ENCODE measurements around the gene DST.
A peak's percentile ranks its signal among the peaks of the same experiment; 100 is the strongest.

Gene DST

DNA sequence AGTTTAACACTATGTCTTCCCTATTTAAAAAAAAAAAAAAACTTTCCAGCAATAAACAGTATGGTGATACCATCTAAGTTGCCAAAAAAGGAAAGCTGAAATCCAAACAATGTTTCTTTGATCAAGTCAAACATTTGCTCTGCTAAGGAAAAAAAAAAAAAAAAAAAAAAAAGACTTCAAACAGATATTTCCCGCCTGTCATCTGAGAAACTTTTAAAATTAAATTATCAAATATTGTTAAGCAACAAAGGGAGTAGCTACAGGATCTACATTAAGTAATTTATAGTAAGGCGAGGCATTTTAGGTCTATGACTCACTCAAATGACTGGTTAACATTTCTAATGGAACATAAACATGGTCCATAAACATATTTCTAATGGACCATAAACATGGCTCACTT lies 121.2 kb downstream of the DST start:
- peak; percentile 5 for DNase-seq (ENCODE audit: low spot score)
- ChIA-PET CTCF (interaction anchor here (0.7 to 0.8 kb wide), 2 partner anchors 29 to 163 kb away, joined by 3 to 4 read pairs; no protein-coding TSS in a partner anchor), POLR2A (ENCODE audit: low non-redundant PET) (no interaction called here)
- TF ChIP-seq, protein P1, sequence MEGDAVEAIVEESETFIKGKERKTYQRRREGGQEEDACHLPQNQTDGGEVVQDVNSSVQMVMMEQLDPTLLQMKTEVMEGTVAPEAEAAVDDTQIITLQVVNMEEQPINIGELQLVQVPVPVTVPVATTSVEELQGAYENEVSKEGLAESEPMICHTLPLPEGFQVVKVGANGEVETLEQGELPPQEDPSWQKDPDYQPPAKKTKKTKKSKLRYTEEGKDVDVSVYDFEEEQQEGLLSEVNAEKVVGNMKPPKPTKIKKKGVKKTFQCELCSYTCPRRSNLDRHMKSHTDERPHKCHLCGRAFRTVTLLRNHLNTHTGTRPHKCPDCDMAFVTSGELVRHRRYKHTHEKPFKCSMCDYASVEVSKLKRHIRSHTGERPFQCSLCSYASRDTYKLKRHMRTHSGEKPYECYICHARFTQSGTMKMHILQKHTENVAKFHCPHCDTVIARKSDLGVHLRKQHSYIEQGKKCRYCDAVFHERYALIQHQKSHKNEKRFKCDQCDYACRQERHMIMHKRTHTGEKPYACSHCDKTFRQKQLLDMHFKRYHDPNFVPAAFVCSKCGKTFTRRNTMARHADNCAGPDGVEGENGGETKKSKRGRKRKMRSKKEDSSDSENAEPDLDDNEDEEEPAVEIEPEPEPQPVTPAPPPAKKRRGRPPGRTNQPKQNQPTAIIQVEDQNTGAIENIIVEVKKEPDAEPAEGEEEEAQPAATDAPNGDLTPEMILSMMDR (conservative IDR thresholded peaks at IDR 0.05; ENCODE audit: low read depth) = no peak
- H3K27ac ChIP-seq = no peak overlapping the region

DNA sequence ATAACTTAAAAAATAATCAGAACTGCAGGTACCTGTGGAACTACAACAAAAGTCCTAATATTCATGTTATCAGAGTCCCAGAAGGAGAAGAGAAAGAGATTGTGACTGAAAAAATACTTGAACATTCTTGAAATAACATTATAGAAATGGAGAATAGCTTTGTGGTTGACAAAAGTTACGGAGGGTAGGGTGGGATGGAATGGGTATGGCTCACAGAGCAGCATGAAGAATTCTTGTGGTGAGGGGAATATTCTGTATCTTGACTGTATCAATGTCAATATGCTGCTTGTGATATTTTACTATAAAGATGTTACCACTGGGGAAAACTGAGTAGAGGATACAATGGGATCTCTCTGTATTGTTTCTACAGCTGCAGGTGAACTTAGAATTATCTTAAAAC lies 122.5 kb downstream of the DST start:
- CTCF ChIA-PET = interaction anchor here (0.8 kb wide), 1 partner anchor 21 kb away, joined by 4 read pairs; no protein-coding TSS in a partner anchor

DNA sequence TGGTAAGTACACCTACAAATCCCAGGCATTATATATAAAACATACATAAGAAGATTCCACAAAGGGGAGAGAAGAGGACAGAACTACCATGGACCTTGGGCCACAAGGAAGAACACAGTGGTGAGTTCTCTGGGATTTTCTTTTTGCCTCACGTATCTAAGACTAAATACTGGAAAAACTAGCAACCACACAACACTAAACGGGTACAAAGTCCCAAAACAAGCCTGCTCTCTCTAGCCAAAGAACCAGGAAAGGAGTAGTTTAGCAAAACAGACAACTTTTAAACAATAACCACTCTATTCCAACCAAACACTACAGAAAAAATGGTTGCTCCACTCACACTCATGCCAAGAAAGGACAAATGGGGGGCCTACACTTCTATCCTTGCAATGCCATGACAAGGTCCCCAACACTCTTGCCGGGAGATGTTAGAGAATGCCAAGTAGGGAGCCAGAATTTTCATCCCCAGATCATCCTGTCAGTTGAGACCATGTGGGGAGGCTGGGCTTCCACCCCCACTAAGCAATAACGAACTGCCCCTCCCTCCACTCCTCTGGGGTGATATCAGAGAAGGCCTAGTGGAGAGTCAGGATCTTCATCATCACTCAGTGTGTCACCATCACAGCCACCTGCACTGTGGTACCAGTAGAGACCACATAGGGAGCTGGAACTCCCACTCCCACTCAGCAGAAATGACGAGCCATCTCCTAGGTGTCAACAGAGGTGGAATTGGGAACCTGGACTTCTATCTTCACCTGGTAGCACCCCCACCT lies 123.5 kb downstream of the DST start:
- POLR2A ChIA-PET (ENCODE audit: low non-redundant PET) = no interaction called here
- TF ChIP-seq, protein P1 (conservative IDR thresholded peaks at IDR 0.05; ENCODE audit: low read depth) = no peak
- no peak for DNase-seq (ENCODE audit: low spot score)
- CTCF ChIA-PET = interaction anchor here (0.8 kb wide), 1 partner anchor 22 kb away, joined by 4 read pairs; no protein-coding TSS in a partner anchor
- H3K27ac ChIP-seq = no peak overlapping the region

More for the DNA sequence above, 122.5 kb downstream of the DST start:
- H3K27ac ChIP-seq = no peak overlapping the region
- no peak for DNase-seq (ENCODE audit: low spot score)
- TF ChIP-seq, protein P1 (conservative IDR thresholded peaks at IDR 0.05; ENCODE audit: low read depth) = no peak
- POLR2A ChIA-PET (ENCODE audit: low non-redundant PET) = no interaction called here

DNA sequence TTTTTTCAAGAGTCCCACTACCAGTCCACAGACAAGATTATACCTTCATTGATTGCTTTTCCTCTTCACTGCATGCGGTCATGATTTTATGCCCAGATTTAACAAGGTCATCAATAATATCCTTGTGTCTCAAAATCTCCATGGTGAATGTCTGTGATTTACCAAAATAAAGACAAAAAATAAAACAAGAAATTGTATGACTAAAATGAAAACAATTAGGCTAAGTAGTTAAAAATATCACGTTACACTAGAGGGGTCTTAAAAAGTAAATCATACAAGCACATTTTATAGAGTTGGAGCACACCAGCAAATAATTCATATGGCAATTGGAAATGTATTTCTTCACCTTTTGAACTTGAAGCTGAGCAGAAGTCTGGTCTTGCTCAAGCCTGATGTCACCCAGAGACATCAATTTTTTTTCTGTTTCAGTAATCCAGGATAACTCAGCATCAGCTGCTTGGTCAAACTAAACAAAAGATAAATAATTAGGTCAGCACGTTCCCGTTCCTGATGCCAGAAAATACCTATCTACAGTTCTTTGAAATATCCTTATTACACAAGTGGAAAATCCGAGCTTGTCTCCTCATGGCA lies 125.4 kb downstream of the DST start:
- H3K27ac ChIP-seq = no peak overlapping the region
- ChIA-PET CTCF (interaction anchor here (0.6 kb wide), 1 partner anchor 10 kb away, joined by 3 read pairs; no protein-coding TSS in a partner anchor), POLR2A (ENCODE audit: low non-redundant PET) (no interaction called here)
- no peak for DNase-seq (ENCODE audit: low spot score)
- TF ChIP-seq, protein P1 (conservative IDR thresholded peaks at IDR 0.05; ENCODE audit: low read depth) = no peak

DNA sequence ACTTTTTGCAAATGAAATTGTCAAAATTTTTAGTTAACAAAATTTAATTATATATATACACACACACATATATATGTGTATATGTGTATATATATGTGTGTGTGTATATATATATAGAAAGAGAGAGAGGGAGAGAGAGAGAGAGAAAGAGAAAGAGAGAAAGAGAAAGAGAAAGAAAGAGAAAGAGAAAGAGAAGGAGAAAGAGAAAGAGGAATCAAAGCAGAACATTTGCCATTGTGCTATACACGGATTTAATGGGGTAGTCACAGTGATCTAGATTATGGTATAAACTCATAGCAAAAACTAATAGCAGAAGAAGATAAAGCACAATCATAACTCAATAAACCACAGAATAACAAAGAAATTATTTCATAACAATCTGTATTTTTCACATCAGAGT lies 126.7 kb downstream of the DST start:
- ChIA-PET POLR2A (ENCODE audit: low non-redundant PET) (no interaction called here), CTCF (no interaction called here)
- TF ChIP-seq, protein P1 (conservative IDR thresholded peaks at IDR 0.05; ENCODE audit: low read depth) = no peak
- no peak for DNase-seq (ENCODE audit: low spot score)
- no peak overlapping the region for H3K27ac ChIP-seq

DNA sequence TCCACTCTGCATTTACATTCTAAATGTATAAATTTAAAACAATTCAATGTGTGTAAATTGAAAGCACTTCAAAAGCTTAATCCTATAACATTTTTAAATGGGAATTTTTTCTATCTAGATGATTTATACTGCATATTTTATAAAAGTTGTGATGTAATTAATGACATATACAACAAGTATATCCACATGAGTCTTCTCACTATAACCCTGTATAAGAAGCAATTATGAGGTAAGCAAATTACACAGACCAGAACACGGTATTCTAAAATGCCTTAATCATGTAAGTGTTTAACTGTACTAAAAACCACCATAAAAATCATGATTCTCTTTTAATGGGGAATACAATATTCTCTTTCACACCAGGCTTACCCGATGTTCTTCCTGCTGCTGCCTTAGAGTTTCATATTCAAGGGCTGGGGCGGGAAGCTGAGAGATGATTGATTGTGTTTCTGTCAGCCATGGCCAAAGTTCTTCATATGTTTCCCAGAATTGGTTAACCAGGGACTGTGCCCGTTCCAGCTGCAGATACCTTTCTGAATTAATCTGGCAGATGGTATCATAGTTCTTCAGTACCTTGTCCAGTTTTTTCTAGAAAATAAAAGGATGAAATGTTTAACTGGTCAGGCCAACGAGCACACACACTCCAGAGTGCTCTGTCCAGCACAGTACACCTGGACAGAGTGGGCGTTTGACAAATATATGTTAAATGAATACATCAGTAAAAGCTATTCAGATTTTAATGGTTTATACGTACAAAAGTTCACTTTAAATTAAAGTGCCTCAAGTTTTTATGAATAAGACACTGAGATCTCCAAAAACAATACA lies 127.4 kb downstream of the DST start:
- H3K27ac ChIP-seq = no peak overlapping the region
- ChIA-PET CTCF (interaction anchor here (0.6 kb wide), 1 partner anchor 685 kb away, joined by 3 read pairs; no protein-coding TSS in a partner anchor), POLR2A (ENCODE audit: low non-redundant PET) (no interaction called here)
- TF ChIP-seq, protein P1 (conservative IDR thresholded peaks at IDR 0.05; ENCODE audit: low read depth) = no peak
- no peak for DNase-seq (ENCODE audit: low spot score)
